WTC11 (cell line): ENCODE results near the gene NKAIN2.

ENCODE experiments used
- CREB1 ChIP-seq: sonication (generic); formaldehyde crosslinking; IDR thresholded peaks from 2 replicates; pipeline ENCODE4 v1.8.0; 2023; ENCODE audit warnings: mild to moderate bottlenecking, missing genetic modification reagents
- NFATC4 ChIP-seq: fragments of 250-450 bp; sonication (Bioruptor Pico); IDR thresholded peaks from 2 replicates; pipeline ENCODE4 v1.9.0; 2021; ENCODE audit warnings: mild to moderate bottlenecking
- STAT6 ChIP-seq: sonication (generic); formaldehyde crosslinking; conservative IDR thresholded peaks from 2 replicates; pipeline ENCODE4 v1.8.1; 2023; ENCODE audit warnings: mild to moderate bottlenecking, low read depth, missing genetic modification reagents, moderate library complexity
- TCF7 ChIP-seq: sonication (generic); formaldehyde crosslinking; IDR thresholded peaks from 2 replicates; pipeline ENCODE4 v1.8.0; 2022; ENCODE audit warnings: mild to moderate bottlenecking, low read depth, missing genetic modification reagents, moderate library complexity
- USF1 ChIP-seq: sonication (generic); formaldehyde crosslinking; IDR thresholded peaks from 2 replicates; pipeline ENCODE4 v1.8.0; 2022; ENCODE audit warnings: mild to moderate bottlenecking, missing genetic modification reagents
- ZBTB21 ChIP-seq: sonication (generic); formaldehyde crosslinking; IDR thresholded peaks from 2 replicates; pipeline ENCODE4 v1.8.1; 2023; ENCODE audit warnings: mild to moderate bottlenecking, missing genetic modification reagents, borderline replicate concordance
- ZNF416 ChIP-seq: fragments of 250-450 bp; sonication (Bioruptor Pico); IDR thresholded peaks from 2 replicates; pipeline ENCODE4 v1.9.0; 2021; ENCODE audit warnings: mild to moderate bottlenecking, inconsistent platforms
- ZNF423 ChIP-seq: fragments of 250-450 bp; sonication (Bioruptor Pico); IDR thresholded peaks from 2 replicates; pipeline ENCODE4 v2.1.2; 2022; ENCODE audit warnings: mild to moderate bottlenecking, moderate library complexity
- TF ChIP-seq, protein P1 (sequence below): fragments of 200-600 bp; IDR thresholded peaks from 2 replicates; pipeline ENCODE4 v1.8.0; 2022; ENCODE audit warnings: antibody characterized with exemption

DNA sequence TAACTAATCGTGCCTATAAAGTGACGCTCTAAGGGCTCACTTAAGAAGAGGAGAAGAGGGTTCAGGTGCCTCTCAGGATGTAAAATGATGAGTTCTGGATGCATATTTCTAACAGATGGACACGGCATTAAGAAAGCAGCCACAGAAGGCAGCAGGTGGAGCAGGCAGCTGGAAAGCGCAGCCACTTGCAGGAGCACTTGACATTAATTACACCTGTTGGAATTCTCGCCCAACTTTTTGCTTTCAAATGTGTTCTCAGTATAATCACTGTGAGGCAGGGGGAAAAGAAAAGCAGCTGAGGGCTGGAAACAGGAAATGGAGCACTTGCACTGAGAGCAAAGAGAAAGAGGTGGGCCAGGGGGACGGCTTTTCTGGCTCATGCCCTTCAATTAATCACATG, 164.2 kb downstream of the NKAIN2 start:
- TF ChIP-seq, protein P1, sequence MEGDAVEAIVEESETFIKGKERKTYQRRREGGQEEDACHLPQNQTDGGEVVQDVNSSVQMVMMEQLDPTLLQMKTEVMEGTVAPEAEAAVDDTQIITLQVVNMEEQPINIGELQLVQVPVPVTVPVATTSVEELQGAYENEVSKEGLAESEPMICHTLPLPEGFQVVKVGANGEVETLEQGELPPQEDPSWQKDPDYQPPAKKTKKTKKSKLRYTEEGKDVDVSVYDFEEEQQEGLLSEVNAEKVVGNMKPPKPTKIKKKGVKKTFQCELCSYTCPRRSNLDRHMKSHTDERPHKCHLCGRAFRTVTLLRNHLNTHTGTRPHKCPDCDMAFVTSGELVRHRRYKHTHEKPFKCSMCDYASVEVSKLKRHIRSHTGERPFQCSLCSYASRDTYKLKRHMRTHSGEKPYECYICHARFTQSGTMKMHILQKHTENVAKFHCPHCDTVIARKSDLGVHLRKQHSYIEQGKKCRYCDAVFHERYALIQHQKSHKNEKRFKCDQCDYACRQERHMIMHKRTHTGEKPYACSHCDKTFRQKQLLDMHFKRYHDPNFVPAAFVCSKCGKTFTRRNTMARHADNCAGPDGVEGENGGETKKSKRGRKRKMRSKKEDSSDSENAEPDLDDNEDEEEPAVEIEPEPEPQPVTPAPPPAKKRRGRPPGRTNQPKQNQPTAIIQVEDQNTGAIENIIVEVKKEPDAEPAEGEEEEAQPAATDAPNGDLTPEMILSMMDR, result no peak
- TF ChIP-seq CREB1 (CRISPR knock-in tag) (no peak), STAT6 (CRISPR knock-in tag) (no peak), NFATC4 (CRISPR knock-in tag) (no peak), ZNF423 (CRISPR knock-in tag) (no peak), ZBTB21 (no peak), TCF7 (CRISPR knock-in tag) (no peak), USF1 (CRISPR knock-in tag) (no peak), ZNF416 (CRISPR knock-in tag) (no peak)
